ENCODE measurements around the gene GPR179.

GPR179 gene

GRCh38 chr17:38329284-38329683 lies 14.5 kb downstream of the GPR179 start:
- no peak for FAIRE-seq
- DNase-seq (ENCODE audit: insufficient read length) = no peak
- TF ChIP-seq TAF1 (IDR thresholded peaks at IDR 0.05; ENCODE audit: borderline replicate concordance, low read depth, low read length) = no peak
- no peak for TF ChIP-seq POLR2A (IDR thresholded peaks at IDR 0.05; ENCODE audit: low read depth, low read length)
- no peak for TF ChIP-seq POLR2AphosphoS5 (IDR thresholded peaks at IDR 0.05; ENCODE audit: low read depth, low read length)

- FAIRE-seq (no peak), DNase-seq (ENCODE audit: insufficient read length) (no peak)
- no peak for TF ChIP-seq POLR2A (IDR thresholded peaks at IDR 0.05; ENCODE audit: low read depth, low read length)
- TF ChIP-seq TAF1 (IDR thresholded peaks at IDR 0.05; ENCODE audit: borderline replicate concordance, low read depth, low read length) = no peak
- TF ChIP-seq POLR2AphosphoS5 (IDR thresholded peaks at IDR 0.05; ENCODE audit: low read depth, low read length) = no peak
These were observed 15.1 kb downstream of the GPR179 start for GRCh38 chr17:38328620-38329019.

DNA sequence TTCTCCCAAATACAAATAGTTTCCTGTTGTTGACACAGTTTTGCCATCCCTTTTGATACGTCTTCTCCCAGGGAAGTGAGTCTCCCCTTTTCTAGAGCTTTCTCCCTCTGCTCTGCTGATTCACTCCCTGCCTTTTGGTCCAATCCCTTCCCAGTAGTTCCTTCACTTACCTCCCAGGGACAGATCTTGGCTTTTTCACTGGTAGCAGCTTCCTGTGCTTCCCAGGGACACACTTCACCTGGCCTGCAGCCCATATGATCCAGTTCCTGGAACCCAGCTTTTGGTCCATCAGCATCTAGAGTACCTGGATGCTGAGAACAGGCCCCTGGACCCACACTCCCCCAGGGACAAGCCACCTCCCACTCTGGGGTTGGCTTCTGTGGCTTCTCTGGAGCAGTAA lies 15.8 kb downstream of the GPR179 start:
- TF ChIP-seq TAF1 (IDR thresholded peaks at IDR 0.05; ENCODE audit: borderline replicate concordance, low read depth, low read length) (no peak), POLR2A (IDR thresholded peaks at IDR 0.05; ENCODE audit: low read depth, low read length) (no peak)
- DNase-seq (ENCODE audit: insufficient read length) (no peak), FAIRE-seq (no peak)

- DNase-seq (ENCODE audit: insufficient read length) (no peak), FAIRE-seq (no peak)
These were observed 16.6 kb downstream of the GPR179 start for GRCh38 chr17:38326996-38327792.

GRCh38 chr17:38325221-38325851 lies 18.4 kb downstream of the GPR179 start:
- no peak for FAIRE-seq

More at GRCh38 chr17:38326996-38327792, 16.6 kb downstream of the GPR179 start:
- TF ChIP-seq POLR2AphosphoS5 (IDR thresholded peaks at IDR 0.05; ENCODE audit: low read depth, low read length) = no peak
- no peak for TF ChIP-seq POLR2A (IDR thresholded peaks at IDR 0.05; ENCODE audit: low read depth, low read length)
- no peak for TF ChIP-seq TAF1 (IDR thresholded peaks at IDR 0.05; ENCODE audit: borderline replicate concordance, low read depth, low read length)

GRCh38 chr17:38324772-38325171 lies 19.0 kb downstream of the GPR179 start:
- DNase-seq (ENCODE audit: insufficient read length) = no peak
- no peak for FAIRE-seq
- no peak for TF ChIP-seq POLR2A (IDR thresholded peaks at IDR 0.05; ENCODE audit: low read depth, low read length)
- no peak for TF ChIP-seq POLR2AphosphoS5 (IDR thresholded peaks at IDR 0.05; ENCODE audit: low read depth, low read length)
- TF ChIP-seq TAF1 (IDR thresholded peaks at IDR 0.05; ENCODE audit: borderline replicate concordance, low read depth, low read length) = no peak

More at GRCh38 chr17:38325221-38325851, 18.4 kb downstream of the GPR179 start:
- no peak for DNase-seq (ENCODE audit: insufficient read length)
- TF ChIP-seq POLR2AphosphoS5 (IDR thresholded peaks at IDR 0.05; ENCODE audit: low read depth, low read length) = no peak
- no peak for TF ChIP-seq TAF1 (IDR thresholded peaks at IDR 0.05; ENCODE audit: borderline replicate concordance, low read depth, low read length)
- TF ChIP-seq POLR2A (IDR thresholded peaks at IDR 0.05; ENCODE audit: low read depth, low read length) = no peak

DNA sequence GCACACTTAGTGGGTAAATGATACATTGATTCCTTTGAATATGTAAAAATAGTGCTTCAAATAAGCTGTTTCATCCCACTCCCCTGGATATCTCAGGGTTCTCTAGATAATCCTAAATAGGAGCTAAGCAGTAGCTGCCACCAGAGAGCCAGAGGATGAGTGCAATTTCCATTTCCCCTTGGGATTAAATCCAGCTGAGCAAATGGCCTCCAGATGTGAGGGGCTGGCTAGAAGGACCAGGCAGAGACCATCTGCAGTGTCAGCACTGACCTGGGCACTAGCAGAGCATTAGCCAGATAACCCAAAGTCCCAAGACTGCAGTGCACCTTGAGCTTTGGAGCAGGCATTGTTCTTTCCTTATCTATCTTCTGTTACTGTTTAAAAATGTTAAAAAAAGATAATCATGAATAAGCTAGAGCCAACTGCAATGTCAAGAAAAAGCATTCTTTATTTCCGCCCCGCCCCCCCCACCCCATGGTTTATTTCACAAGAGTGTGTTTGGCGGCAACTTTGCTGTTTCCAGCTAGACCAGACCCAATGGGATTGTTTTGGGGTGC lies 19.5 kb downstream of the GPR179 start:
- DNase-seq (ENCODE audit: insufficient read length) (no peak), FAIRE-seq (no peak)

DNA sequence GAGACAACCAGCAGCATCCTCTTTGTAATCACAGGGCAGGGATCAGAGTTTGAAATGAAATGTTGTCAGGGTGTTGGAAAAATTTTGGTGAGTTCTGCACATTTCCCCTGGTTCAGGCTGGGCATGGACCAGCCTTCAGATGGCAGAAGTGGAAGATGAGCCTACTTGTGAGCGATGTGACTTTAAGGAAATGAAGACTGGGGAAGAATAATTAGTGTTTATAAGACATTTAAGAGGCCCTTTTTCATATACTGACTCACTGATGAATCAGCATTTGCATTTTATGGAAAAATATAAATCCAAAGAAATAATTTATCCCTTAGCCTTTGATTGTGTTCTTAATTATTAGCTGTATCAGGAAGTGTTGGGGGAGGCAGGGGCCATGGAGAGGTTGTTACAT lies 20.9 kb downstream of the GPR179 start:
- no peak for TF ChIP-seq TAF1 (IDR thresholded peaks at IDR 0.05; ENCODE audit: borderline replicate concordance, low read depth, low read length)
- TF ChIP-seq POLR2AphosphoS5 (IDR thresholded peaks at IDR 0.05; ENCODE audit: low read depth, low read length) = no peak
- no peak for TF ChIP-seq POLR2A (IDR thresholded peaks at IDR 0.05; ENCODE audit: low read depth, low read length)
- DNase-seq (ENCODE audit: insufficient read length) = no peak
- no peak for FAIRE-seq

More for the DNA sequence above, 19.5 kb downstream of the GPR179 start:
- TF ChIP-seq POLR2A (IDR thresholded peaks at IDR 0.05; ENCODE audit: low read depth, low read length) (no peak), POLR2AphosphoS5 (IDR thresholded peaks at IDR 0.05; ENCODE audit: low read depth, low read length) (no peak), TAF1 (IDR thresholded peaks at IDR 0.05; ENCODE audit: borderline replicate concordance, low read depth, low read length) (no peak)

DNA sequence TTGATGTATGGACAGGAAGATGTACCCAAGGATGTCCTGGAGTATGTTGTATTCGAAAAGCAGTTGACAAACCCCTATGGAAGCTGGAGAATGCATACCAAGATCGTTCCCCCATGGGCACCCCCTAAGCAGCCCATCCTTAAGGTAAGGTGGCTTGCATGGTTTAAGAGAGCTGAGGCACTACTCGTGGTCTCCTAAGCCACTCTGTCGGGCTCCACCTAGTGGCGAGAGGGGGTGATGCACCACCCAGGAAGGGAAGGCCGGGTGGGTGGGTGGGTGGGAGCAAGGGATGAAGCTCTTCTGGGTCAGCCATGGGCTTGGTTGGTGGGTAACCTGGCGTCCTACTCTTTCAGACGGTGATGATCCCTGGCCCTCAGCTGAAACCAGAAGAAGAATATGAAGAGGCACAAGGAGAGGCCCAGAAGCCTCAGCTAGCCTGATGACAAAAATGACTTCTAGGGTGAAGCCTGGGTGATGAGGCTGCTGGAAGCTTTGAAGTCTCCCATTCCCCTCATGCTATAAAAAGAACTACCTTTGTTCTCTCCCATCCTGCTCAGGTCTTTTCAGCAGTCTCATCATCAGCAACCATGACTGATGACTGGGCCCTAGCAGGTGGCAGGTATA lies 21.5 kb downstream of the GPR179 start:
- DNase-seq (ENCODE audit: insufficient read length) = peak; percentile 59

DNA sequence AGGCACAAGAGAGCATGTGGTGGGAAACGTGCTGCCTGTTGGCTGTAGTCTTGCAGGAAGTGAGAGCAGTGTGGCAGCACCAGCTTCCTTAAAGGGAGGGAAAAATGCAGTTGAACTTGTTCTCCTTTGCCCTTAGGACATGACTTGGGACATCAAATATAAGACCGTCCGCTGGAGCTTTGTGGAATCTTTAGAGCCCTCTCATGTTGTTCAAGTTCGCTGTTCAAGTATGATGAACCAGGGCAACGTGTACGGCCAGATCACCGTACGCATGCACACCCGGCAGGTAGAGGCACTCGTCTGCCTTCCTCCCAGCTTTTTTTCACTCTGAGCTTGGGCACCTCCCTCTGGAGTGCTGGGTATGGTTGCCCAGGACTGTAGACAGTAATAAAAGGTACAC lies 23.3 kb downstream of the GPR179 start:
- TF ChIP-seq POLR2A (IDR thresholded peaks at IDR 0.05; ENCODE audit: low read depth, low read length) (no peak), POLR2AphosphoS5 (IDR thresholded peaks at IDR 0.05; ENCODE audit: low read depth, low read length) (no peak), TAF1 (IDR thresholded peaks at IDR 0.05; ENCODE audit: borderline replicate concordance, low read depth, low read length) (no peak)
- no peak for FAIRE-seq
- DNase-seq (ENCODE audit: insufficient read length) = no peak

More for the DNA sequence above, 21.5 kb downstream of the GPR179 start:
- no peak for TF ChIP-seq TAF1 (IDR thresholded peaks at IDR 0.05; ENCODE audit: borderline replicate concordance, low read depth, low read length)
- TF ChIP-seq POLR2A (IDR thresholded peaks at IDR 0.05; ENCODE audit: low read depth, low read length) = no peak
- no peak for TF ChIP-seq POLR2AphosphoS5 (IDR thresholded peaks at IDR 0.05; ENCODE audit: low read depth, low read length)
- no peak for FAIRE-seq

GRCh38 chr17:38317081-38317480 lies 26.7 kb downstream of the GPR179 start:
- FAIRE-seq (no peak), DNase-seq (ENCODE audit: insufficient read length) (no peak)
- no peak for TF ChIP-seq POLR2A (IDR thresholded peaks at IDR 0.05; ENCODE audit: low read depth, low read length)
- no peak for TF ChIP-seq POLR2AphosphoS5 (IDR thresholded peaks at IDR 0.05; ENCODE audit: low read depth, low read length)
- TF ChIP-seq TAF1 (IDR thresholded peaks at IDR 0.05; ENCODE audit: borderline replicate concordance, low read depth, low read length) = no peak
